Measurements from ENCODE around the gene AP3M1. TPM values are rescaled to one million over a fixed set of nuclear protein-coding genes. Genes with fewer than 3 reads are reported as not detected.

The AP3M1 gene
- polyA plus RNA-seq, 3 donors, result 17.5 to 32.0 (median 23.2) TPM

DNA sequence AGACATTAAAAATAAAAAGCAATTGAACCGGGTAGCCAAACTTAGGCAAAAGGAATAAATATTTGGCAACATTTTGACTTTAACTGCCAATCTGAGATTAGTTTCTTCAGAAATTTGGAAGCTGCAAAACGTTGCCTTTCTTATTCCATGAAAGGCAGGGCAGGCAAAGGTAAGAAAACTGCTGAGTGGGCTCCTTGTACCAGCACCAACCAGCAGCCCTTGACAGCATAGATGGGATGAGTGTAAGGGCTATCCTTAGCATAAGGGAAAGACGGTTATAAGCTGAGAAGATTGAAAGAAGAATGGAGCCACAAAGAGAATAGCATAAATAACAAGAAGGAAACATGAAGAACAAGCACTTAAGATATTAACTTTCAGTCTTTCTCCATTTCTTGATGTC, 28.6 kb downstream of the AP3M1 start:
- H3K79me2 ChIP-seq (ENCODE audit: insufficient read depth, low read length), result no peaks in the 10 kb centered on the region
- H3K9me3 ChIP-seq (replicated peaks in 1 of 2; ENCODE audit: control insufficient read depth in 1 of 2, insufficient read depth in 1 of 2, low read length in 2 of 2), result no peaks in the 10 kb centered on the region
- no peaks in the 10 kb centered on the region for H3K4me1 ChIP-seq (ENCODE audit: control insufficient read depth in 1 of 2, insufficient read depth in 2 of 2, low read length in 2 of 2)
- peaks cover 88 to 98% of the 10 kb centered on the region in 2 donors for H3K36me3 Mint-ChIP-seq
- H3K4me1 Mint-ChIP-seq, result no peaks in the 10 kb centered on the region
- peak overlapping the region in 1 of 7 donors; percentile 38 for H3K27ac Mint-ChIP-seq
- DNase-seq, result no peak
- no peak overlapping the region for H3K9ac ChIP-seq (ENCODE audit: insufficient read depth, low read length, poor library complexity, severe bottlenecking)
- peak overlapping the region in 1 of 2 donors; percentile 25 for H3K27ac ChIP-seq (ENCODE audit: low read depth in 1 of 2, low read length in 2 of 2)
- no peaks in the 10 kb centered on the region for H3K27me3 ChIP-seq (ENCODE audit: control insufficient read depth in 2 of 2, insufficient read depth in 2 of 2, low read length in 2 of 2)
- intact Hi-C loops (cut with micrococcal nuclease), result no loop called here
- H3K27me3 Mint-ChIP-seq (ENCODE audit: low read depth in 3 of 3), result no peaks in the 10 kb centered on the region
- peaks cover 40% of the 10 kb centered on the region for H4K20me1 ChIP-seq (ENCODE audit: insufficient read depth, low read length)
- H3K36me3 ChIP-seq (replicated peaks in 1 of 2; ENCODE audit: control insufficient read depth in 1 of 2, insufficient read depth in 2 of 2, low read length in 2 of 2), result peaks cover 91 to 98% of the 10 kb centered on the region in 2 donors
- no peak overlapping the region for H2AFZ ChIP-seq (ENCODE audit: insufficient read depth, low read depth, low read length, poor library complexity, severe bottlenecking)
- no peak overlapping the region for H3K4me3 Mint-ChIP-seq
- no peak overlapping the region for H3K4me3 ChIP-seq (replicated peaks in 1 of 3; ENCODE audit: low read depth in 2 of 3, low read length in 3 of 3)
- WGBS (ENCODE audit: insufficient coverage), result 73% methylated on average over 2 of the region's 3 CpGs
- no peak overlapping the region for H3K4me2 ChIP-seq (replicated peaks; ENCODE audit: extremely low read depth, low read length, poor library complexity, severe bottlenecking)
- H3K9me3 Mint-ChIP-seq, result no peaks in the 10 kb centered on the region
- TF ChIP-seq, protein P1, sequence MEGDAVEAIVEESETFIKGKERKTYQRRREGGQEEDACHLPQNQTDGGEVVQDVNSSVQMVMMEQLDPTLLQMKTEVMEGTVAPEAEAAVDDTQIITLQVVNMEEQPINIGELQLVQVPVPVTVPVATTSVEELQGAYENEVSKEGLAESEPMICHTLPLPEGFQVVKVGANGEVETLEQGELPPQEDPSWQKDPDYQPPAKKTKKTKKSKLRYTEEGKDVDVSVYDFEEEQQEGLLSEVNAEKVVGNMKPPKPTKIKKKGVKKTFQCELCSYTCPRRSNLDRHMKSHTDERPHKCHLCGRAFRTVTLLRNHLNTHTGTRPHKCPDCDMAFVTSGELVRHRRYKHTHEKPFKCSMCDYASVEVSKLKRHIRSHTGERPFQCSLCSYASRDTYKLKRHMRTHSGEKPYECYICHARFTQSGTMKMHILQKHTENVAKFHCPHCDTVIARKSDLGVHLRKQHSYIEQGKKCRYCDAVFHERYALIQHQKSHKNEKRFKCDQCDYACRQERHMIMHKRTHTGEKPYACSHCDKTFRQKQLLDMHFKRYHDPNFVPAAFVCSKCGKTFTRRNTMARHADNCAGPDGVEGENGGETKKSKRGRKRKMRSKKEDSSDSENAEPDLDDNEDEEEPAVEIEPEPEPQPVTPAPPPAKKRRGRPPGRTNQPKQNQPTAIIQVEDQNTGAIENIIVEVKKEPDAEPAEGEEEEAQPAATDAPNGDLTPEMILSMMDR (IDR thresholded peaks at IDR 0.05), result no peak

- no peaks in the 10 kb centered on the region for H3K4me1 Mint-ChIP-seq
- peaks cover 44% of the 10 kb centered on the region for H4K20me1 ChIP-seq (ENCODE audit: insufficient read depth, low read length)
- H3K4me3 Mint-ChIP-seq, result no peak overlapping the region
- H3K4me1 ChIP-seq (ENCODE audit: control insufficient read depth in 1 of 2, insufficient read depth in 2 of 2, low read length in 2 of 2), result no peaks in the 10 kb centered on the region
- no peaks in the 10 kb centered on the region for H3K9me3 ChIP-seq (replicated peaks in 1 of 2; ENCODE audit: control insufficient read depth in 1 of 2, insufficient read depth in 1 of 2, low read length in 2 of 2)
- H3K27me3 Mint-ChIP-seq (ENCODE audit: low read depth in 3 of 3), result no peaks in the 10 kb centered on the region
- H2AFZ ChIP-seq (ENCODE audit: insufficient read depth, low read depth, low read length, poor library complexity, severe bottlenecking), result no peak overlapping the region
- peaks cover 91 to 99% of the 10 kb centered on the region in 2 donors for H3K36me3 Mint-ChIP-seq
- no peak overlapping the region for H3K27ac Mint-ChIP-seq
- H3K9me3 Mint-ChIP-seq, result no peaks in the 10 kb centered on the region
- TF ChIP-seq, protein P1 (IDR thresholded peaks at IDR 0.05), result no peak
- WGBS (ENCODE audit: insufficient coverage), result no CpG with 5 or more reads among the region's 1 CpG
- no peak for DNase-seq
- H3K36me3 ChIP-seq (replicated peaks in 1 of 2; ENCODE audit: control insufficient read depth in 1 of 2, insufficient read depth in 2 of 2, low read length in 2 of 2), result peaks cover 95 to 100% of the 10 kb centered on the region in 2 donors
- no peak overlapping the region for H3K4me2 ChIP-seq (replicated peaks; ENCODE audit: extremely low read depth, low read length, poor library complexity, severe bottlenecking)
- H3K79me2 ChIP-seq (ENCODE audit: insufficient read depth, low read length), result no peaks in the 10 kb centered on the region
- H3K27me3 ChIP-seq (ENCODE audit: control insufficient read depth in 2 of 2, insufficient read depth in 2 of 2, low read length in 2 of 2), result no peaks in the 10 kb centered on the region
- intact Hi-C loops (cut with micrococcal nuclease), result no loop called here
- H3K4me3 ChIP-seq (replicated peaks in 1 of 3; ENCODE audit: low read depth in 2 of 3, low read length in 3 of 3), result no peak overlapping the region
- no peak overlapping the region for H3K9ac ChIP-seq (ENCODE audit: insufficient read depth, low read length, poor library complexity, severe bottlenecking)
- peak overlapping the region in 1 of 2 donors; percentile 28 for H3K27ac ChIP-seq (ENCODE audit: low read depth in 1 of 2, low read length in 2 of 2)
Measured at GRCh38 chr10:74121368-74121767, 29.3 kb downstream of the AP3M1 start.
